ENCODE measurements around the gene LRRC10. TPM values are rescaled to one million over a fixed set of nuclear protein-coding genes. Genes with fewer than 3 reads are reported as not detected.

The LRRC10 gene
- total RNA-seq, 1 experiment from 2014 or later = not detected

- H3K27me3 ChIP-seq (ENCODE audit: insufficient read depth, low read depth) = no peaks in the 10 kb centered on the region
- POLR2A ChIA-PET (ENCODE audit: unreplicated experiment) = interaction anchor here (0.5 to 0.6 kb wide), 3 partner anchors 124 to 1059 kb away, joined by 3 to 4 read pairs (median 4); no protein-coding TSS in a partner anchor
- no peaks in the 10 kb centered on the region for H3K4me1 ChIP-seq (replicated peaks; ENCODE audit: insufficient read depth)
- no peak for DNase-seq
- H3K27ac ChIP-seq = no peak overlapping the region
- H3K9me3 ChIP-seq (ENCODE audit: insufficient read depth, low read depth) = no peaks in the 10 kb centered on the region
- peaks cover 28% of the 10 kb centered on the region; the same call in 1 of the 2 replicates for H3F3A ChIP-seq (ENCODE audit: insufficient read depth, low read depth)
- no peak overlapping the region for H3K4me2 ChIP-seq
- no peaks in the 10 kb centered on the region for H3K79me2 ChIP-seq (ENCODE audit: low read depth)
- peaks cover 33% of the 10 kb centered on the region for H3K36me3 ChIP-seq (ENCODE audit: low read depth)
- H3K9me2 ChIP-seq (ENCODE audit: insufficient read depth) = no peaks in the 10 kb centered on the region
- TF ChIP-seq, protein P1, sequence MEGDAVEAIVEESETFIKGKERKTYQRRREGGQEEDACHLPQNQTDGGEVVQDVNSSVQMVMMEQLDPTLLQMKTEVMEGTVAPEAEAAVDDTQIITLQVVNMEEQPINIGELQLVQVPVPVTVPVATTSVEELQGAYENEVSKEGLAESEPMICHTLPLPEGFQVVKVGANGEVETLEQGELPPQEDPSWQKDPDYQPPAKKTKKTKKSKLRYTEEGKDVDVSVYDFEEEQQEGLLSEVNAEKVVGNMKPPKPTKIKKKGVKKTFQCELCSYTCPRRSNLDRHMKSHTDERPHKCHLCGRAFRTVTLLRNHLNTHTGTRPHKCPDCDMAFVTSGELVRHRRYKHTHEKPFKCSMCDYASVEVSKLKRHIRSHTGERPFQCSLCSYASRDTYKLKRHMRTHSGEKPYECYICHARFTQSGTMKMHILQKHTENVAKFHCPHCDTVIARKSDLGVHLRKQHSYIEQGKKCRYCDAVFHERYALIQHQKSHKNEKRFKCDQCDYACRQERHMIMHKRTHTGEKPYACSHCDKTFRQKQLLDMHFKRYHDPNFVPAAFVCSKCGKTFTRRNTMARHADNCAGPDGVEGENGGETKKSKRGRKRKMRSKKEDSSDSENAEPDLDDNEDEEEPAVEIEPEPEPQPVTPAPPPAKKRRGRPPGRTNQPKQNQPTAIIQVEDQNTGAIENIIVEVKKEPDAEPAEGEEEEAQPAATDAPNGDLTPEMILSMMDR (conservative IDR thresholded peaks at IDR 0.05) = no peak
- TF ChIP-seq EZH2 (IDR thresholded peaks at IDR 0.05; ENCODE audit: low read depth) = no peak
- CTCF ChIA-PET = no interaction called here
- H2AFZ ChIP-seq = no peak overlapping the region
- no TSS peak for BruUV-seq (replicated peaks)
- intact Hi-C loops (cut with micrococcal nuclease; ENCODE audit: unreplicated experiment) = no loop called here
- H3K4me3 ChIP-seq = no peak overlapping the region
- peaks cover 11% of the 10 kb centered on the region; the same call in 1 of the 2 replicates for H4K20me1 ChIP-seq (ENCODE audit: insufficient read depth)
Observed at GRCh38 chr12:69602954-69603353, 7.8 kb downstream of the LRRC10 start.

DNA sequence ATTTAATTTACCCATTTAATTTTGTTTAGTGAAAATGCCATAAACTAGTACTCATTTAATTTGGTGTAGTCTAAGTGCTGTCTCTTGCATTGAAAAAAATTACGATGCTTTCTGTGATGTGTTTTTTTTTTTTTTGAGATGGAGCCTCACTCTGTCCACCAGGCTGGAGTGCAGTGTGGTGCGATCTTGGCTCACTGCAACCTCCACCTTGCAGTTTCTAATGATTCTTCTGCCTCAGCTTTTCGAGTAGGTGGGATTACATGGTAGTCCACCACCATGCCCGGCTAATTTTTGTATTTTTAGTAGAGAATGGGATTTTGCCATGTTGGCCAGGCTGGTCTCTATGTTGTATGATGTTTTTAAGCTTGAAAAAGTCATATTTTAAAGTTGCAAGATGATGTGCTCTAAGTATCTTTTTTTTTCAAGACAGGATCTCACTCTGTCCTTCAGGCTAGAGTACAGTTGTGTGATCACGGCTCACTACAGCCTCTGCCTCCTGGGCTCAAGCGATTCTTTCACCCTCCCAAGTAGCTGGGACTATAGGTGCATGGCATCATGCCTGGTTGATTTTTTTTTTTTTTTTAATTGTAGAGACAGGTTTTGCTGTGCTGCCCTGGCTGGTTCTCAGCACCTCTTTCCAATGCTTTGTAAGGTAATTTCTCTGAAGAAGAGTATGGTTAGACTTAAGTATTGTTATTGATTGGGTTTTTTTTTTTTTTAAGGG is 8.6 kb downstream of the LRRC10 start:
- DNase-seq = no peak
- Histone ChIP-seq H4K20me1 (ENCODE audit: insufficient read depth) (peaks cover 20% of the 10 kb centered on the region; the same call in 1 of the 2 replicates), H3K9me3 (ENCODE audit: insufficient read depth, low read depth) (no peaks in the 10 kb centered on the region), H3F3A (ENCODE audit: insufficient read depth, low read depth) (peaks cover 36% of the 10 kb centered on the region), H3K9me2 (ENCODE audit: insufficient read depth) (no peaks in the 10 kb centered on the region), H3K4me3 (no peak overlapping the region), H3K27me3 (ENCODE audit: insufficient read depth, low read depth) (no peaks in the 10 kb centered on the region), H3K4me2 (no peak overlapping the region), H3K36me3 (ENCODE audit: low read depth) (peaks cover 40% of the 10 kb centered on the region), H3K79me2 (ENCODE audit: low read depth) (no peaks in the 10 kb centered on the region), H3K27ac (no peak overlapping the region), H3K4me1 (replicated peaks; ENCODE audit: insufficient read depth) (no peaks in the 10 kb centered on the region), H2AFZ (no peak overlapping the region)
- no peak for TF ChIP-seq EZH2 (IDR thresholded peaks at IDR 0.05; ENCODE audit: low read depth)
- TF ChIP-seq, protein P1 (conservative IDR thresholded peaks at IDR 0.05) = no peak
- BruUV-seq (replicated peaks) = no TSS peak
- intact Hi-C loops (cut with micrococcal nuclease; ENCODE audit: unreplicated experiment) = no loop called here
- CTCF ChIA-PET = no interaction called here
- POLR2A ChIA-PET (ENCODE audit: unreplicated experiment) = no interaction called here

DNA sequence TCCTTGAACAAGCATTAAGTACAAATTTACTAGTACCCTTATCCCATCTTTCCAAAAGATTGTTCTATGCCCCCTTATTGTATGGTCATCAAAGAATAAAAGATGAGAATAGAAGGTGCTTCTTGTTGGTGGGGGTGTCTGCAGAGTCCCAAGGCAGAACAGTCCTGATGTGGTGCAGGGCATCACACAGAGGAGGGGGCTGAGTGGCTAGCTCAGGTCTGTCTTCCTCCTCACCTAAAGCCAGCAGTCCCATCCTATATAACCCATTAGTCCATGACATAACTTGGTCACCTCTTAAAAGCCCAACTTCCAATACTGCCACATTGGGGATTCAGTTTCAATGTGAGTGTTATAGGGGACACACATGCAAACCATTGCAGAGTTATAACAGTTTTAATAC is 9.9 kb downstream of the LRRC10 start:
- TF ChIP-seq, protein P1 (conservative IDR thresholded peaks at IDR 0.05) = no peak
- TF ChIP-seq EZH2 (IDR thresholded peaks at IDR 0.05; ENCODE audit: low read depth) = no peak
- no peak overlapping the region for H2AFZ ChIP-seq
- H3K4me1 ChIP-seq (replicated peaks; ENCODE audit: insufficient read depth) = no peaks in the 10 kb centered on the region
- no peaks in the 10 kb centered on the region for H3K9me3 ChIP-seq (ENCODE audit: insufficient read depth, low read depth)
- no peak overlapping the region for H3K27ac ChIP-seq
- H3K27me3 ChIP-seq (ENCODE audit: insufficient read depth, low read depth) = no peaks in the 10 kb centered on the region
- H3K4me3 ChIP-seq = no peak overlapping the region
- no TSS peak for BruUV-seq (replicated peaks)
- peaks cover 21% of the 10 kb centered on the region; the same call in 1 of the 2 replicates for H4K20me1 ChIP-seq (ENCODE audit: insufficient read depth)
- H3K79me2 ChIP-seq (ENCODE audit: low read depth) = no peaks in the 10 kb centered on the region
- H3F3A ChIP-seq (ENCODE audit: insufficient read depth, low read depth) = peaks cover 47% of the 10 kb centered on the region
- ChIA-PET POLR2A (ENCODE audit: unreplicated experiment) (no interaction called here), CTCF (no interaction called here)
- peaks cover 46% of the 10 kb centered on the region for H3K36me3 ChIP-seq (ENCODE audit: low read depth)
- H3K9me2 ChIP-seq (ENCODE audit: insufficient read depth) = no peaks in the 10 kb centered on the region
- H3K4me2 ChIP-seq = no peak overlapping the region
- intact Hi-C loops (cut with micrococcal nuclease; ENCODE audit: unreplicated experiment) = no loop called here
- DNase-seq = no peak
